CD4-positive, alpha-beta T cell treated with Interleukin-6 for 4 hours (primary cell): ENCODE results near the gene CCDC69.
"Not testable (repeated sequence)": the region's sequence is repeated elsewhere in the genome, so short reads cannot be mapped to it uniquely, and the experiment has no call there.

Source experiments
- DNase-seq: peaks from one replicate; pipeline ENCODE4 v3.0.0-alpha.2; 2020; ENCODE audit warnings: mixed read lengths

Gene CCDC69, protein sequence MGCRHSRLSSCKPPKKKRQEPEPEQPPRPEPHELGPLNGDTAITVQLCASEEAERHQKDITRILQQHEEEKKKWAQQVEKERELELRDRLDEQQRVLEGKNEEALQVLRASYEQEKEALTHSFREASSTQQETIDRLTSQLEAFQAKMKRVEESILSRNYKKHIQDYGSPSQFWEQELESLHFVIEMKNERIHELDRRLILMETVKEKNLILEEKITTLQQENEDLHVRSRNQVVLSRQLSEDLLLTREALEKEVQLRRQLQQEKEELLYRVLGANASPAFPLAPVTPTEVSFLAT

GRCh38 chr5:151223447-151224264 lies at the start of gene CCDC69:
TSS of gene CCDC69 (minus strand) at chr5:151224092. CDS start at chr5:151223970, 122 bp downstream.
- DNase-seq: peak; percentile 69

- DNase-seq: no peak
Measured at GRCh38 chr5:151271336-151271735, 47.4 kb upstream of the CCDC69 start.

DNA sequence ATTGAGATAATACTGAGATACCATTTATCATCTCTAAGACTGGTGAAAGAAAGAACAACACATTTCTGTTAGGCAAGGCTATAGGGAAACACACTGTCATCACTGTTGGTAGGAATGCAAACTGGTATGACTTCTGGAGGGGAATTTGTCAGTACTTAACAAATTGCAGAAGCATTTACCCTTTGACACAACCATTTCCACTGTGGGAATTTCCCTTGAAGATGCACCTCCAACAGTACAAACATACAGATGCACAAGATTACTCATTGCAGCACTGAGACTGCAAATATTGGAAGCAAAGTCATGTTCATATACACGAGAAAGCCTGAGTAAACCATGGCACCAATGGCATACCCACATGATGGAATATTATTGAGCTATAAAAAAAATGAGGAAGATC lies 46.7 kb upstream of the CCDC69 start:
- DNase-seq: no peak

DNA sequence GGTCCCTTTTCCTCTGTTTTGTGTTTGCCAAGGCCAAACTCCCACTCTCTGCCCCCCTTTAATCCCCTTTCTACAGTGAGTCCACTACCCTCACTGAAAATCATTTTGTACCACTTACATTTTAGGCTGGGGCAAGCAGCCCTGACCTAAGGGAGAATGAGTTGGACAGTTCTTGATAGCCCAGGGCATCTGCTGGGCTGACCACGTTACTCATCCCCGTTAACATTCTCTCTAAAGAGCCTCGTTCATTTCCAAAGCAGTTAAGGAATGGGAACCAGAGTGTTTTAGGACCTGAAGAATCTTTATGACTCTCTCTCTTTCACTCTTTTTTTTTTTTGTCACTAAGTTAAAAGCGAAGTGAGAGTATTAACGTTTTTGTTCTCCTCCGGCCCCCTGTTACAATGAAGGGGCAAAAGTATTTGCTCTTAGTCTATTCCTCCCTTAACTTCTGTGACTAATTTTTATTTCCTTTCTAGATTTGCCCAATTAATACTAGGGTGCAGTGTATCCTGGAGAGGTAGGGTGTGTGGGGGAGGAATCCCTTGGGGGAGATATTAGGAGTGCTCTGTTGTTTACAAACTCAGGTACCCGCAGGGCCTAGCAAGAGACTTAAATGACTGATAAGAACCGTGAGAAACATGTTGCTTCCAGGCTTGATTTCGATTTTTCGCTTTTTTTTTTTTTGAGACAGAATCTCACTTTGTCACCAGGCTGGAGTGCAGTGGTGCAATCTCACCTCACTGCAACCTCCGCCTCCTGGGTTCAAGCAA lies 43.8 kb upstream of the CCDC69 start:
- DNase-seq: no peak

GRCh38 chr5:151264113-151264512 lies 40.2 kb upstream of the CCDC69 start:
- DNase-seq: no peak

DNA sequence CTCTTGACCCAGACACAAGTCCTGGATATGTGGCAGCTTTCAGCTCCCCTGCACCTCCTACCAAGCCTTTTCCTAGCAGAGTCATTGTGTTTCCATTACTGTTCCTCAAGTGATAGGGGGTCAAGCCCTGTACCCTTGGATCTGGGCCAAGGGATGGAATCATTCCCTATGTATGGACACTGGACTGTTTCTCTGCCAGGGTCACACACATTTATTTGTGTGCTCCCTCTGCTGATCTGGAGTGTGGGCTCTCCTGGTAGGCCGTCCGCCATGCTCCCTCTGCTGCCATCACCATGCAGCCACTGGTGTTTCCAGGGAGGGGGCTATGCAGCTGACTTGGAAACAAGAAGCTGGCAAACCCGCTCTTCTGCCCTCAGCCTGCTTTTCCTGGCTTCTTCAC lies 38.6 kb upstream of the CCDC69 start:
- no peak for DNase-seq

GRCh38 chr5:151259931-151260330 lies 36.0 kb upstream of the CCDC69 start:
- DNase-seq: no peak

DNA sequence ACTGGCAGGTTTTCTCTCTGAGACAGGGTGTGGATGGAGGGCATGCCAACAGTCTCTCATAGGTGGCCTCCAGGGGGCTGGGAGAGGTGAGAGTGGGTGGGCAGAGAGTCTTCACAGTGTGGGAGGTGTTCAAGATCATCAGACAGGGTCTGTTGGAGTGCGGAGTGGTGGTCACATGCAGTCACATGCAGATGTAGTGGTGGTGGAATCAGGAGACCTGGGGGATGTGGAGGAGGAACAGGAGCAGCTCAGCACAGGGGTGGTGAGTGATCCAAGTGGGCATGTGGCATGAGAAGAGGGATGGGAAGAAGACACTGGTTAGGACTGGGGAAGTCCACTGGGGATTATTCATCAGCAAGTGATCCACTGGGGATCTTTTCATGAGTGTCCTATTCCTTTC lies 34.9 kb upstream of the CCDC69 start:
- DNase-seq: no peak

- DNase-seq: no peak
Measured at GRCh38 chr5:151258201-151258611, 34.3 kb upstream of the CCDC69 start.

- DNase-seq: no peak
Measured at GRCh38 chr5:151257731-151258181, 33.9 kb upstream of the CCDC69 start.

- DNase-seq: no peak
Measured at GRCh38 chr5:151255621-151256286, 31.9 kb upstream of the CCDC69 start.

DNA sequence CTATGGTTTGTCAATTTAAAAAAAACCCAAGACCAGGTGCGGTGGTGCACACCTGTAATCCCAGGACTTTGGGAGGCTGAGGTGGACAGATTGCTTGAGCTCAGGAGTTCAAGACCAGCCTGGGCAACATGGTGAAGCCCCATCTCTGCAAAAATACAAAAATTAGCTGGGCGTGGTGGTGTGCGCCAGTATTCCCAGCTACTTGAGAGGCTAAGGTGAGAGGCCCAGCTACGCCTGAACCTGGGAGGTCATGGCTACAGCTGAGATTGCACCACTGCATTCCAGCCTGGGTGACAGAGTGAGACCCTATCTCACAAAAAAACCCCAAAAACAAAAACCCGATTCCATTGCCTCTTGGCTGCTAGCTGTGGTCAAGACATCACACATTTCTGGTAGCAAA lies 31.1 kb upstream of the CCDC69 start:
- not testable (repeated sequence) for DNase-seq

GRCh38 chr5:151254556-151254955 lies 30.7 kb upstream of the CCDC69 start:
- DNase-seq: no peak

DNA sequence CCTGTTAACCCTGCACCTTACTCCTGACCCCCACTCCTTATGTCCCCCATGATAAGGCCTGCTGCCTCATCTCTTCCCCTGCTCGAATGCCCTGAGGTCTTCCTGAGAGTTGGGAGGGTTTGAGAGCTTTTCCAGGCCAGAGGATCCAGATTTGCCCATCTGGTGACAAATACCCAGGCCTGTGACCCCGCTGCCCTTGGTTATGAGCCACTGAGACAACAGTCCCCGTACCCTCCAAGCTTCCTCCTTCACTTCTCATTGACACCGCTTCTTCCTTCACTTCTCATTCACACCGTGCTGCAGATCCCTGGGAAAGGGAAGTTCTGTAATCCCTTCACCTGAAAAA lies 29.7 kb upstream of the CCDC69 start:
- DNase-seq: no peak

DNA sequence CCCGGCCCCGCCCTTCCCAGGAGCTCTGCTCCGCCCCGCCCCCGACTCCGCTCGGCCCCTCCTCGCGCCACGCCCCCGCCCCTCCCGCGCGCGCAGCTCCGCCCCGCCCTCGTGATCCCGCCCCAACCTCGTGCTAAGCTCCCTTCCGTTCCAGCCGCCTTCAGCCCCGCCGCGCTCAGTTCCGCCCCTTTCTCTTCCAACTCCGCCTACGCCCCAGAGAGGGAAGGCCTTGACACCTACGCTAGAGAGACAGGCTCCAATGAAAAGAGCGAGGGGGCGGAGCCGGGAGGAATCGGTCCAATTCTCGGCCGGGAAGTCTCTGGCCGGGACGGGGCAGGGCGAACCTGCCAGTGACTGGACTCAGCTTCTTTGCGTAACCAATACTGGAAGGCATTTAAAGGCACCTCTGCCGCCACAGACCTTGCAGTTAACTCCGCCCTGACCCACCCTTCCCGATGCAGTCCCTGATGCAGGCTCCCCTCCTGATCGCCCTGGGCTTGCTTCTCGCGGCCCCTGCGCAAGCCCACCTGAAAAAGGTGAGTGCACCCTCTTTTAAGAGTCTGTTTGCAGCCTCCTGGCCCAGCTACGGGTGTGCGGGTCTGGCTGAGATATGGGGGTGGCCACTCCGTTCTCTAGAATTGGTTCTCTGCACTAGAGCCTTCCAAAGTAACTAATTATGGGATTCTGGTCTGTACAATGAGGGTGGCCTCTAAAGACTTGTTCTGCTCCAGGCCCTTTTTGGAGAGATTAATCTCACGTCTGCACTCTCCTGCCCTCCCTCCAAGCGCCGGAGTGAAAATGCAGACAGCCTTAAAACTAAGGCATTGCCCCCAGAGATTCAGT lies 29.1 kb upstream of the CCDC69 start, which contains the start of gene GM2A:
GM2A (plus strand) TSS at position 424 of the 843 bp plus-strand sequence; CDS start at position 456, 32 bp downstream.
- peak; percentile 99 for DNase-seq

DNA sequence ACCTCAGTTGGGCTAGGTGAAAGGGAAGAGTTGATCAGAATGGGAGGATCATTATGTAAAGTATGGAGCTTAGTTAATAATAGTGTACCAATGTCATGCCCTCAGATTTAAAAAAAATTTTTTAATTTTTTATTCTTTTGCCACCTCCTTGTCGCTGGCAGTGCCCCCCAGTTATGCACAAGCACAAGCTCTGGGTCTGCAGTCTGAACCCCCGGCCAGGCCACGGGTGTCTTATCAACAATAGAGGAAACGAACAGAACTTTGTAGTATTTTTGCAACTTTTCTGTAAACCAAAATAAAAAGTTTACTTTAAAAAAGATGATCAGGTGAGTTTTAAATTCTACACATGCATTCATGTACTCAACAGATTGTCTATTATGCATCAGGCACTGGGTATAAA lies 27.7 kb upstream of the CCDC69 start:
- no peak for DNase-seq

DNA sequence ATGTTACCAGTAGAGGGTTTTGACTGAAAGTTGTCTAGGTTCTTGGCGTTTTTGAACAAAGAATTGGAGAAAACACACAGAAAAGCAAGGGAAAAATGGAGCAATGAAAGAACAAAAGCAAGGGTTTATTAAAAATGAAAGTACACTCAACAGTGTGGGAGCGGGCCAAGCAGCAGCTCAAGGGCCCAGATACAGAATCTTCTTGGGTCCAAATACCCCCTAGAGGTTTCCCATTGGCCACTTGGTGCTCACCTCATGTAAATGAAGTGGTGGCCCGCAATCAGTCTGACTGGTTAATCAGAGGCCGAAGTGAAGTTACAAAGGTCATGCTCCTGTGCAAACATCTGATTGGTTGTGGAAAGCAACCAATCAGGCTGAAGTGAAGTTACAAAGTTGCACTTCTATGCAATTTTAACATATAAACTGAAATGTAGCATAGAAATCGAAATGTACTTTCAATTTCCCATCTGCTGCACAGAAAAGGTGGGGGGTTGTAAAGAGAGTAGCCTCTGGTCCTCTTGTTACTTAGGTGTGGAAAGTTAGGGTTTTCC lies 27.2 kb upstream of the CCDC69 start:
- DNase-seq: no peak

DNA sequence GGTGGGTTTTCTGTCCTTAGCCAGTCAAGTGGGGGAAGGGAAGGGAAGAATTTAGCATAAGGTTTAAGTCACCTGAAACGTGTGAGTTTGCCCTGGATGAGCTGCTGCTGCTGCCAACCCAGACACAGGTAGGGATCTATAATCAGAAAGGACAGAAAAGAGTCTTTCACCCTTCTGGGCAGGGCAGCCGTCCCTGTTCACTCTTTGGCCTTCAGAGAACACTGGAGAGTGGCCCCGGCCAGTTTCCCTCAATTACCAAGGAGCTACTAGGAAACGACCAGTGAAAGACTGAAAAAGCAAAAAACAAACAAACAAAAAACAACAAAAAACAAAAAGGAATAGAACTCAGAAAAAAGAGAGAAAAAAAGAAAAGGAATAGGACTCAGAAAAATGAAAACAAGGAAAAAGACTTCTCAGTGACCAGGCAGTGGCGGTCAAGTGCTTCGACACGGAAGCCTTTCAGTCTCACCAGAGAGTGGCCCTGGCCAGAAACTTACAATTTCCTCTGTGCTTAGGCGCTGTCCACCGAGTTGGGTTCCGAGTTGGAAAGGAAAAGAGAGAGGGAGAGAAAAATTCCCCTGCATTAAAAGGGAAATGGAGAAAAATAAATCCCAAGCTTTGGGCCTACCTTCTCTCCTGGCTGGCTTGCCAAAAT lies 26.6 kb upstream of the CCDC69 start:
- DNase-seq: no peak

- no peak for DNase-seq
Measured at GRCh38 chr5:151249281-151249680, 25.4 kb upstream of the CCDC69 start.

- no peak for DNase-seq
Measured at GRCh38 chr5:151248651-151249050, 24.8 kb upstream of the CCDC69 start.

- DNase-seq: no peak
Measured at GRCh38 chr5:151245680-151246219, 21.9 kb upstream of the CCDC69 start.
